Lung (tissue), 12 donors: ENCODE measurements around the gene AKAP1. TPM values are rescaled to one million over a fixed set of nuclear protein-coding genes. Genes with fewer than 3 reads are reported as not detected.

ENCODE experiments used
- ATAC-seq: fragments of 200-7000 bp; cut with Tn5 transposase; one replicate; pipeline ENCODE4 v1.9.1; 2020; ENCODE audit warnings: moderate number of reproducible peaks; ENCODE audit not compliant: insufficient read depth, low FRiP score
- DNase-seq, 3 donors: peaks; one replicate each; pipeline ENCODE4 v3.0.0-alpha.2; 2013 to 2017
- H3K27ac ChIP-seq, 2 donors: one replicate each; pipeline ENCODE4 v1.5.1; 2013; ENCODE audit warnings: mild to moderate bottlenecking in 2 of 2, moderate library complexity in 2 of 2, control low read depth in 1 of 2, inconsistent platforms in 1 of 2, low read depth in 1 of 2, low read length in 1 of 2
- H3K27me3 ChIP-seq, 3 donors: one replicate each; pipeline ENCODE4 v1.5.1; 2013; ENCODE audit warnings: low read length in 2 of 3; ENCODE audit not compliant: control insufficient read depth in 3 of 3, insufficient read depth in 3 of 3
- H3K36me3 ChIP-seq, 4 donors: one replicate each; pipeline ENCODE4 v1.5.1; 2013; ENCODE audit warnings: low read length in 4 of 4, mild to moderate bottlenecking in 1 of 4, moderate library complexity in 1 of 4; ENCODE audit not compliant: control insufficient read depth in 4 of 4, insufficient read depth in 4 of 4
- H3K4me1 ChIP-seq, 5 donors: one replicate each; pipeline ENCODE4 v1.5.1; 2013; ENCODE audit warnings: low read length in 5 of 5, mild to moderate bottlenecking in 2 of 5, moderate library complexity in 1 of 5; ENCODE audit not compliant: control insufficient read depth in 5 of 5, insufficient read depth in 5 of 5
- H3K4me3 ChIP-seq: one replicate; pipeline ENCODE4 v1.5.1; 2013; ENCODE audit warnings: mild to moderate bottlenecking, control low read depth, moderate library complexity
- H3K9ac ChIP-seq, 2 donors: one replicate each; pipeline ENCODE4 v1.5.1; 2013; ENCODE audit warnings: low read length in 2 of 2, control low read depth in 1 of 2; ENCODE audit not compliant: insufficient read depth in 1 of 2
- H3K9me3 ChIP-seq, 4 donors: one replicate each; pipeline ENCODE4 v1.5.1; 2013; ENCODE audit warnings: low read length in 3 of 4, mild to moderate bottlenecking in 1 of 4, moderate library complexity in 1 of 4; ENCODE audit not compliant: control insufficient read depth in 4 of 4, insufficient read depth in 3 of 4
- WGBS, 2 donors: extraction: QIAGEN DNeasy Blood & Tissue Kit; methylation state at CpG; one replicate each; pipeline ENCODE4 v1.1.7; 2013; 5-methylcytosine and 5-hydroxymethylcytosine counted together
- polyA plus RNA-seq, 2 donors: library from polyadenylated mRNA; stranded (reverse); fragments of 200-250 nt; gene quantifications; one replicate each; pipeline ENCODE4 v1.2.1, GENCODE V29; 2013
- total RNA-seq, 2 donors: library from RNA; depleted of rRNA in 1 of 2; stranded (reverse); fragments of >200 nt in 1 of 2; gene quantifications; one replicate each; pipeline ENCODE4 v1.2.1, GENCODE V29; 2014 to 2021
- TF ChIP-seq, protein P1 (sequence below): IDR thresholded peaks from 2 replicates; pipeline ENCODE4 v1.5.1; 2012; ENCODE audit warnings: mild to moderate bottlenecking; ENCODE audit errors: control extremely low read depth, extremely low read depth
- donor health status: control.
- donor health status: control.
- donor health status: Bipolar disorder and iron deficiency.
- donor health status: healthy.
- donor health status: DM: yes; HTN: yes; CAD: no.

AKAP1 gene
- total and polyA plus RNA-seq, 4 donors = 23.1 to 46.4 (median 29.8) TPM

DNA sequence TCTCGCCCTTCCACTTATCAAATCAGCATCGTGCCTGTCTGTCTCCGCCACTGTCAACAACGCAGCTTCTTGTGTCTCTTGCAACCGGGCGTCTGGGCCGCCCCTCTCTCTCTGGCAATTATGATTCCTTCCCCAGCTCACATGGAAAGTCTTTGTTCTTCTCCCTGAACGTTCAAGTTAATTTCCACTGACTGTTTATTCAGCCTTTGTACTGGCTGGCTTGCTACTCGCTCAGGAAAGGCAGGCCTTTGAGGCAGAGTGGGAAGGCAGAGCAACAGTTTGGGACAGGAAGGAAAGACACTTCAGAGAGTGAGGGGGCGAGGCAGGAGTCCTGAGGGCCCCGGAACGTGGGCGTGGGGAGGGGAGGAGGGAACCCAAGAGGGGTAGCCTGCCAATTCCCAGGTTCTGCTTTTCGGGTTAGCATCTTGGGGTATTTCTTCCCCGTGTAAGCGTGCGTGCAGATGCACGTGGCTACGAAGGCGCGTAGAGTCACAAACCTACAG is 50.8 kb downstream of the AKAP1 start:
- Histone ChIP-seq H3K4me3 (no peak overlapping the region), H3K9ac (no peak overlapping the region), H3K9me3 (no peaks in the 10 kb centered on the region), H3K27me3 (no peaks in the 10 kb centered on the region), H3K4me1 (no peaks in the 10 kb centered on the region), H3K36me3 (no peaks in the 10 kb centered on the region), H3K27ac (no peak overlapping the region)
- WGBS, 2 donors = 36 to 38% methylated on average over 21 of the region's 21 CpGs
- DNase-seq (peak; percentile 16 to 50 (median 30)), ATAC-seq (no peak)
- TF ChIP-seq, protein P1, sequence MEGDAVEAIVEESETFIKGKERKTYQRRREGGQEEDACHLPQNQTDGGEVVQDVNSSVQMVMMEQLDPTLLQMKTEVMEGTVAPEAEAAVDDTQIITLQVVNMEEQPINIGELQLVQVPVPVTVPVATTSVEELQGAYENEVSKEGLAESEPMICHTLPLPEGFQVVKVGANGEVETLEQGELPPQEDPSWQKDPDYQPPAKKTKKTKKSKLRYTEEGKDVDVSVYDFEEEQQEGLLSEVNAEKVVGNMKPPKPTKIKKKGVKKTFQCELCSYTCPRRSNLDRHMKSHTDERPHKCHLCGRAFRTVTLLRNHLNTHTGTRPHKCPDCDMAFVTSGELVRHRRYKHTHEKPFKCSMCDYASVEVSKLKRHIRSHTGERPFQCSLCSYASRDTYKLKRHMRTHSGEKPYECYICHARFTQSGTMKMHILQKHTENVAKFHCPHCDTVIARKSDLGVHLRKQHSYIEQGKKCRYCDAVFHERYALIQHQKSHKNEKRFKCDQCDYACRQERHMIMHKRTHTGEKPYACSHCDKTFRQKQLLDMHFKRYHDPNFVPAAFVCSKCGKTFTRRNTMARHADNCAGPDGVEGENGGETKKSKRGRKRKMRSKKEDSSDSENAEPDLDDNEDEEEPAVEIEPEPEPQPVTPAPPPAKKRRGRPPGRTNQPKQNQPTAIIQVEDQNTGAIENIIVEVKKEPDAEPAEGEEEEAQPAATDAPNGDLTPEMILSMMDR = no peak

DNA sequence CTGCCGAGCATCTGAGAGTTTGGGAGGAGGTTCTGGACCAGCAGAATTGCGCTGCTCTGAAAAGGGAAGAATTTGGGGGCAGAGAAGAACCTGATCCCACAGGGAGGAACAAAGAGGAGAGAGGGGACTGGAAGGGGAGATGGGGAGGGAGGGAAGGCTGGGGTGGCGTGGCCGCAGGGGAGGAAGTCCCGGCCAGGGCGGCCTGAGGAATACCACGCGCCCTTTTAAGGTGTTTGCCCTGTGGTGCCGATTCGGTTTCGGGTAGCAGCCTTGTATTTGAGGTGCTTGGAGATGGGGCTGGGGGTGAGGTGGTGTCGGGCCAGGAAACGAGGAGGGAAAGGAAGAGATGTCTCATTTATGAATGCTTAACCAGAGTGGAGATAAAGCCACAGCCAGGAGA is 51.3 kb downstream of the AKAP1 start:
- Histone ChIP-seq H3K36me3 (no peaks in the 10 kb centered on the region), H3K9me3 (no peaks in the 10 kb centered on the region), H3K9ac (no peak overlapping the region), H3K4me1 (no peaks in the 10 kb centered on the region), H3K27me3 (no peaks in the 10 kb centered on the region), H3K4me3 (no peak overlapping the region), H3K27ac (no peak overlapping the region)
- DNase-seq (no peak), ATAC-seq (no peak)
- 53 to 60% methylated on average over 13 of the region's 13 CpGs for WGBS, 2 donors
- TF ChIP-seq, protein P1 = no peak

DNA sequence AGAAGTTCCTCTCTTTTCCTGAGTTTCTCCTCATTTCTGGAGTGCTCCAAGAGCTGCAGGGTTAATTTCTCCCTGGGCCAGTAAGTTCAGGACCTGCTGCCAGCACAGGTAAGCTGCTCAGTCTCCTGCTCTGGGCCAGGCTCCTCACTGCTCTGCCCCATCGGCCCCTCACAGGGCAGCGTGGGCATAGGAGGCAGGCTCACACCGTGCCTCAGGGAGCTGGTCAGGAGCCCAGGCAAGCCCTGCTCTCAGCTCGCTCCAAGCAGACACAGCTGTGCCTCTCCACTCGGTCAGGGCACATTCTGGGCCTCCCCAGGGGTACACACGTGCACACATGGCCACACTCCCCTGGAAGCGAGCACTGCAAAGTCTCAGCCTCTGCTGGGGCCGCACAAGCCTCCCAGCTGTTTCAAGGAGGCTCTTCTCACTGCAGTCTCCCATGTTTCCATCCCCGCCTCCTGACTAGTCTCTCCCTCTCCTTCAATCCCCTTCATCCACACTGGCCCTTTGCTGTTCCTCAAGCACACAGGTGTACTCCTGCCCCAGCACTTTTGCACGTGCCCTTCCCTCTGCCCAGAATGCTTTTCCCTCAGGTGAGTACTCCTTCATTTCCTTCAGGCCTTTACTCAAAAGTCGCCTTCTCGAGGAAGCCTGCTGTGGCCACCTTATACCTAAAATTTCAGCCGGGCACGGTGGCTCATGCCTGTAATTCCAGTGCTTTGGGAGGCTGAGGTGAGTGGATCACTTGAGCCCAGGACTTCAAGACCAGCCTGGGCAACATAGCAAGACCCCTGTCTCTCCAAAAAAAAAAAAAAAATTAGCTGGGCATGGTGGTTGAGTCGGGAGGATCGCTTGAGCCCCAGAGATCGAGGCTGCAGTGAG is 53.2 kb downstream of the AKAP1 start:
- TF ChIP-seq, protein P1 = no peak
- no peak for DNase-seq
- Histone ChIP-seq H3K27ac (no peak overlapping the region), H3K4me3 (no peak overlapping the region), H3K9me3 (no peaks in the 10 kb centered on the region), H3K36me3 (no peaks in the 10 kb centered on the region), H3K27me3 (no peaks in the 10 kb centered on the region), H3K9ac (no peak overlapping the region), H3K4me1 (no peaks in the 10 kb centered on the region)
- no peak for ATAC-seq
- WGBS, 2 donors = 87 to 97% methylated on average over 17 of the region's 17 CpGs
